HCT116 (cell line): Measurements from ENCODE around the gene DNLZ.

Experiments
- EZH2 ChIP-seq: fragments of 200-600 bp; sonication (generic); IDR thresholded peaks from 2 replicates; pipeline ENCODE4 v1.6.1; 2017; ENCODE audit warnings: antibody characterized with exemption, mixed run types
- JUND ChIP-seq: IDR thresholded peaks from 2 replicates; pipeline ENCODE4 v1.6.1; 2012
- POLR2A ChIP-seq: IDR thresholded peaks from 2 replicates; pipeline ENCODE4 v1.7.0; 2011; ENCODE audit warnings: borderline replicate concordance; ENCODE audit not compliant: insufficient read depth, insufficient read length; ENCODE audit errors: extremely low read depth
- POLR2AphosphoS5 ChIP-seq: IDR thresholded peaks from 2 replicates; pipeline ENCODE4 v1.6.1; 2011; ENCODE audit warnings: mild to moderate bottlenecking, low read depth, low read length, moderate library complexity
- TF ChIP-seq, protein P1 (sequence below), 3 experiments: fragments of 200-600 bp in 1 of 3; sonication (generic) in 1 of 3; IDR thresholded peaks in 2 of 3; conservative IDR thresholded peaks in 1 of 3; 2 replicates each; pipeline ENCODE4 v1.5.1; 2012 to 2017; ENCODE audit warnings: low read depth in 2 of 3, low read length in 2 of 3, antibody characterized with exemption in 1 of 3, borderline replicate concordance in 1 of 3, control low read depth in 1 of 3, mild to moderate bottlenecking in 1 of 3, mixed read lengths in 1 of 3, mixed run types in 1 of 3, moderate library complexity in 1 of 3; ENCODE audit not compliant: insufficient read depth in 1 of 3
- TF ChIP-seq, protein P2 (sequence below): IDR thresholded peaks from 2 replicates; pipeline ENCODE4 v1.6.1; 2012

DNA sequence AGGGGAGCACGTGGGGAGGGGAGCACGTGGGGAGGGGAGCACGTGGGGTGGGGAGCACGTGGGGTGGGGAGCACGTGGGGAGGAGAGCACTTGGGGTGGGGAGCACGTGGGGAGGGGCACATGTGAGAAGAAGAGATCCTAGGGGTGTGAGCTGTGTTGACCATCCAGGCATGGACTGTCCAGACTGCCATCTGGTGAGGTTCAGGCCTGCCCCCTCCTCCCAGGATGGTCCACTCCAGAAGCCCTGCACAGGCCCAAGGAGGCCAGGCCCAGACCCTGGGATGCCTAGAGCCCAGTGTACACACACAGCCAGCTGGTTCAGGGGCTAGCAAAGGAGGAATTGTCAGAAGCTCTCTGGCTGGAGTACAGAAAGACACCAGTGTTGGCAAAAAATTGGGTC lies 34.1 kb upstream of the DNLZ start:
- TF ChIP-seq POLR2AphosphoS5, result no peak
- TF ChIP-seq, protein P1, sequence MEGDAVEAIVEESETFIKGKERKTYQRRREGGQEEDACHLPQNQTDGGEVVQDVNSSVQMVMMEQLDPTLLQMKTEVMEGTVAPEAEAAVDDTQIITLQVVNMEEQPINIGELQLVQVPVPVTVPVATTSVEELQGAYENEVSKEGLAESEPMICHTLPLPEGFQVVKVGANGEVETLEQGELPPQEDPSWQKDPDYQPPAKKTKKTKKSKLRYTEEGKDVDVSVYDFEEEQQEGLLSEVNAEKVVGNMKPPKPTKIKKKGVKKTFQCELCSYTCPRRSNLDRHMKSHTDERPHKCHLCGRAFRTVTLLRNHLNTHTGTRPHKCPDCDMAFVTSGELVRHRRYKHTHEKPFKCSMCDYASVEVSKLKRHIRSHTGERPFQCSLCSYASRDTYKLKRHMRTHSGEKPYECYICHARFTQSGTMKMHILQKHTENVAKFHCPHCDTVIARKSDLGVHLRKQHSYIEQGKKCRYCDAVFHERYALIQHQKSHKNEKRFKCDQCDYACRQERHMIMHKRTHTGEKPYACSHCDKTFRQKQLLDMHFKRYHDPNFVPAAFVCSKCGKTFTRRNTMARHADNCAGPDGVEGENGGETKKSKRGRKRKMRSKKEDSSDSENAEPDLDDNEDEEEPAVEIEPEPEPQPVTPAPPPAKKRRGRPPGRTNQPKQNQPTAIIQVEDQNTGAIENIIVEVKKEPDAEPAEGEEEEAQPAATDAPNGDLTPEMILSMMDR (IDR thresholded peaks at IDR 0.05 in 2 of 3, conservative IDR thresholded peaks at IDR 0.05 in 1 of 3; ENCODE audit: borderline replicate concordance in 1 of 3, insufficient read depth in 1 of 3, low read depth in 2 of 3, low read length in 2 of 3), result no peak
- TF ChIP-seq POLR2A, result no peak
- TF ChIP-seq JUND, result no peak
- TF ChIP-seq, protein P2, sequence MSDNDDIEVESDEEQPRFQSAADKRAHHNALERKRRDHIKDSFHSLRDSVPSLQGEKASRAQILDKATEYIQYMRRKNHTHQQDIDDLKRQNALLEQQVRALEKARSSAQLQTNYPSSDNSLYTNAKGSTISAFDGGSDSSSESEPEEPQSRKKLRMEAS, result no peak
- TF ChIP-seq EZH2, result no peak
